ENCODE results near the gene MGST2. TPM values are rescaled to one million over a fixed set of nuclear protein-coding genes. Genes with fewer than 3 reads are reported as not detected.

MGST2 gene
- total RNA-seq, 1 donor from 2014 or later: 29.8 TPM

GRCh38 chr4:139719381-139720101, 53.9 kb downstream of the MGST2 start:
- no peaks in the 10 kb centered on the region for H3K27me3 Mint-ChIP-seq (ENCODE audit: low read depth)
- no peak overlapping the region for H3K4me3 Mint-ChIP-seq
- peaks cover 21% of the 10 kb centered on the region for H3K36me3 Mint-ChIP-seq
- H3K27ac Mint-ChIP-seq: no peak overlapping the region
- no peaks in the 10 kb centered on the region for H3K9me3 Mint-ChIP-seq
- no peak for DNase-seq (ENCODE audit: low spot score in 2 of 2, unreplicated experiment in 2 of 2)
- peaks cover 19% of the 10 kb centered on the region for H3K4me1 Mint-ChIP-seq
- no peak for TF ChIP-seq CTCF (IDR thresholded peaks at IDR 0.05; ENCODE audit: unreplicated experiment)

GRCh38 chr4:139720806-139721205, 55.2 kb downstream of the MGST2 start:
- Mint-ChIP-seq H3K4me1 (peaks cover 7% of the 10 kb centered on the region), H3K27ac (no peak overlapping the region), H3K4me3 (no peak overlapping the region), H3K9me3 (no peaks in the 10 kb centered on the region), H3K27me3 (ENCODE audit: low read depth) (no peaks in the 10 kb centered on the region), H3K36me3 (peaks cover 29% of the 10 kb centered on the region)
- TF ChIP-seq CTCF (IDR thresholded peaks at IDR 0.05; ENCODE audit: unreplicated experiment): no peak
- DNase-seq (ENCODE audit: low spot score in 2 of 2, unreplicated experiment in 2 of 2): no peak

- H3K27ac Mint-ChIP-seq: no peak overlapping the region
- TF ChIP-seq CTCF (IDR thresholded peaks at IDR 0.05; ENCODE audit: unreplicated experiment): no peak
- H3K4me3 Mint-ChIP-seq: no peak overlapping the region
- no peaks in the 10 kb centered on the region for H3K4me1 Mint-ChIP-seq
- no peaks in the 10 kb centered on the region for H3K9me3 Mint-ChIP-seq
- no peak for DNase-seq (ENCODE audit: low spot score in 2 of 2, unreplicated experiment in 2 of 2)
- H3K36me3 Mint-ChIP-seq: peaks cover 29% of the 10 kb centered on the region
- H3K27me3 Mint-ChIP-seq (ENCODE audit: low read depth): no peaks in the 10 kb centered on the region
Measured at GRCh38 chr4:139721789-139722188, 56.2 kb downstream of the MGST2 start.

GRCh38 chr4:139725236-139725635, 59.6 kb downstream of the MGST2 start:
- DNase-seq (ENCODE audit: low spot score in 2 of 2, unreplicated experiment in 2 of 2): no peak
- TF ChIP-seq CTCF (IDR thresholded peaks at IDR 0.05; ENCODE audit: unreplicated experiment): no peak
- no peaks in the 10 kb centered on the region for H3K4me1 Mint-ChIP-seq
- no peak overlapping the region for H3K27ac Mint-ChIP-seq
- no peak overlapping the region for H3K4me3 Mint-ChIP-seq
- H3K36me3 Mint-ChIP-seq: peaks cover 15% of the 10 kb centered on the region
- no peaks in the 10 kb centered on the region for H3K9me3 Mint-ChIP-seq
- H3K27me3 Mint-ChIP-seq (ENCODE audit: low read depth): no peaks in the 10 kb centered on the region

- Mint-ChIP-seq H3K9me3 (no peaks in the 10 kb centered on the region), H3K4me3 (no peak overlapping the region), H3K27ac (no peak overlapping the region), H3K27me3 (ENCODE audit: low read depth) (no peaks in the 10 kb centered on the region), H3K4me1 (no peaks in the 10 kb centered on the region), H3K36me3 (peaks cover 17% of the 10 kb centered on the region)
- no peak for DNase-seq (ENCODE audit: low spot score in 2 of 2, unreplicated experiment in 2 of 2)
- TF ChIP-seq CTCF (IDR thresholded peaks at IDR 0.05; ENCODE audit: unreplicated experiment): no peak
Measured at GRCh38 chr4:139726615-139727014, 61.0 kb downstream of the MGST2 start.

All from mesothelial cell of epicardium (in vitro differentiated cells).